Occipital lobe (tissue), 3 donors: ENCODE data around the gene TK2. TPM values are rescaled to one million over a fixed set of nuclear protein-coding genes. Genes with fewer than 3 reads are reported as not detected.
"Not testable (repeated sequence)": the region's sequence is repeated elsewhere in the genome, so short reads cannot be mapped to it uniquely, and the experiment has no call there.

Experiments used
- DNase-seq: peaks from one replicate; lab custom pipeline; 2025; lab: John Stamatoyannopoulos, UW
- small RNA-seq: library from RNA; depleted of rRNA; stranded (forward); fragments of <200 nt; gene quantifications from one replicate; pipeline ENCODE3, GENCODE V24; 2014
- total RNA-seq: library from RNA; depleted of rRNA; stranded (reverse); fragments of >200 nt; gene quantifications from one replicate; pipeline ENCODE4 v1.2.3, GENCODE V29; 2014

Gene TK2
- total RNA-seq, 1 donor from 2014 or later, result 26.4 TPM

GRCh38 chr16:66469947-66470546, 79.9 kb downstream of the TK2 start:
- DNase-seq, result no peak

GRCh38 chr16:66469291-66469946, 80.5 kb downstream of the TK2 start:
- no peak for DNase-seq

- no peak for DNase-seq
Observed at GRCh38 chr16:66468321-66468965, 81.5 kb downstream of the TK2 start.

- no peak for DNase-seq
Observed at GRCh38 chr16:66467611-66468010, 82.3 kb downstream of the TK2 start.

- DNase-seq, result not testable (repeated sequence)
Observed at GRCh38 chr16:66466636-66467035, 83.3 kb downstream of the TK2 start.

- not testable (repeated sequence) for DNase-seq
Observed at GRCh38 chr16:66465946-66466345, 84.0 kb downstream of the TK2 start.

GRCh38 chr16:66462912-66463311, 87.0 kb downstream of the TK2 start:
- DNase-seq, result no peak

GRCh38 chr16:66460703-66461102, 89.2 kb downstream of the TK2 start:
- no peak for DNase-seq

GRCh38 chr16:66459878-66460277, 90.0 kb downstream of the TK2 start:
- no peak for DNase-seq

- no peak for DNase-seq
Observed at GRCh38 chr16:66458853-66459252, 91.1 kb downstream of the TK2 start.

- DNase-seq, result no peak
Observed at GRCh38 chr16:66458292-66458691, 91.6 kb downstream of the TK2 start.

Small RNA genes lying within 50 kb of the gene (small RNA-seq; reads per million reads assigned to genes)
- gene CKLF-CMTM1, result not detected

Other genes starting within 250 kb of the TK2 start
- gene CDH5, start 183.4 kb downstream of the TK2 start, total RNA-seq, result 5.6 TPM
- gene BEAN1, start 122.8 kb downstream of the TK2 start, total RNA-seq, result 4.1 TPM
- 37.0 TPM for gene CKLF, start 2.5 kb upstream of the TK2 start, total RNA-seq
- 2.7 TPM for gene CMTM1, start 16.3 kb upstream of the TK2 start, total RNA-seq
- not detected for gene CMTM2, start 29.3 kb upstream of the TK2 start, total RNA-seq
- 8.7 TPM for gene CMTM3, start 54.6 kb upstream of the TK2 start, total RNA-seq
- 70.7 TPM for gene CMTM4, start 146.6 kb upstream of the TK2 start, total RNA-seq
- 175 TPM for gene DYNC1LI2, start 201.5 kb upstream of the TK2 start, total RNA-seq